HAP-1 (cell line): ENCODE measurements around the gene CFAP157.

Experiments
- DNase-seq, 2 experiments: peaks; one replicate each; pipeline ENCODE4 v3.0.0-alpha.2; 2016 to 2020; ENCODE audit warnings: low spot score in 2 of 2
- H3K27me3 ChIP-seq: fragments of 250-450 bp; sonication (Bioruptor Pico); 2 replicates; pipeline ENCODE4 v1.5.1; 2020; ENCODE audit warnings: low read depth, mild to moderate bottlenecking, moderate library complexity
- H3K36me3 ChIP-seq: fragments of 250-450 bp; sonication (Bioruptor Pico); replicated peaks from 2 replicates; pipeline ENCODE4 v1.5.1; 2020; ENCODE audit warnings: mild to moderate bottlenecking
- H3K4me1 ChIP-seq: fragments of 250-450 bp; sonication (Bioruptor Pico); 2 replicates; pipeline ENCODE4 v1.5.1; 2020; ENCODE audit warnings: mild to moderate bottlenecking
- H3K4me3 ChIP-seq: fragments of 250-450 bp; sonication (Bioruptor Pico); 2 replicates; pipeline ENCODE4 v1.5.1; 2020; ENCODE audit warnings: mild to moderate bottlenecking, moderate library complexity
- H3K9me3 ChIP-seq: fragments of 250-450 bp; sonication (Bioruptor Pico); 2 replicates; pipeline ENCODE4 v1.5.1; 2020; ENCODE audit warnings: mild to moderate bottlenecking, moderate library complexity
- in situ Hi-C: fragments of 300-500 bp; cut with MboI; formaldehyde crosslinking; loops from 3 replicates; pipeline ENCODE4 v1.14.3; 2020; ENCODE audit warnings: low sequenced_read_pairs, inconsistent platforms, mixed read lengths

The CFAP157 gene

DNA sequence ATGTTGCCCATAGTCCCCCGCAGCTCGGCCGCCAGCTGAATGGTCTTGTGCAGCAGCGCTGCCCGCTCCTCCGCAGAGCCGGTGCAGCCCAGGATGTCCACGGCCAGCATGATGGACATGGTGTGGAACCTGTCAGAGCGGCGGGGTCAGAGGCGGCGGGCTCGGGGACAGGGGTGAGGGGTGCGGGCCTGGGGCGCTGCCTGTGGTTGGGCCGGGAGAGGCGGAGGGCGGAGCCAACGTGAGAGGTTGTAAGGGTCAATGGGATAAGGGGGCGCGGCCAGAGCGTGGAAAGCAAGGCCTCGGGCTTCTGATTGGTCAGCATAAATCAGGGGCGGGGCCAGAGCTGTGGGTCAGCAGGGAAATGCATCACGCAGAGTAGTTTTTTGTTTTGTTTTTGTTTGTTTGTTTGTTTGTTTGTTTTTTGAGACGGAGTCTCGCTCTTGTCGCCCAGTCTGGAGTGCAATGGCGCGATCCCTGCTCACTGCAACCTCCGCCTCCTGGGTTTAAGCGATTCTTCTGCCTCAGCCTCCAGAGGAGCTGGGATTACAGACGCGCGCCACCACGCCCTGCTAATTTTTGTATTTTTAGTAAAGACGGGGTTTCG lies 35.1 kb downstream of the CFAP157 start:
- DNase-seq = peak in 1 of 2 experiments; percentile 57
- no peaks in the 10 kb centered on the region for H3K27me3 ChIP-seq
- in situ Hi-C loops = no loop called here
- H3K4me1 ChIP-seq = no peaks in the 10 kb centered on the region
- no peaks in the 10 kb centered on the region for H3K9me3 ChIP-seq
- no peak overlapping the region for H3K4me3 ChIP-seq
- H3K36me3 ChIP-seq = no peaks in the 10 kb centered on the region

DNA sequence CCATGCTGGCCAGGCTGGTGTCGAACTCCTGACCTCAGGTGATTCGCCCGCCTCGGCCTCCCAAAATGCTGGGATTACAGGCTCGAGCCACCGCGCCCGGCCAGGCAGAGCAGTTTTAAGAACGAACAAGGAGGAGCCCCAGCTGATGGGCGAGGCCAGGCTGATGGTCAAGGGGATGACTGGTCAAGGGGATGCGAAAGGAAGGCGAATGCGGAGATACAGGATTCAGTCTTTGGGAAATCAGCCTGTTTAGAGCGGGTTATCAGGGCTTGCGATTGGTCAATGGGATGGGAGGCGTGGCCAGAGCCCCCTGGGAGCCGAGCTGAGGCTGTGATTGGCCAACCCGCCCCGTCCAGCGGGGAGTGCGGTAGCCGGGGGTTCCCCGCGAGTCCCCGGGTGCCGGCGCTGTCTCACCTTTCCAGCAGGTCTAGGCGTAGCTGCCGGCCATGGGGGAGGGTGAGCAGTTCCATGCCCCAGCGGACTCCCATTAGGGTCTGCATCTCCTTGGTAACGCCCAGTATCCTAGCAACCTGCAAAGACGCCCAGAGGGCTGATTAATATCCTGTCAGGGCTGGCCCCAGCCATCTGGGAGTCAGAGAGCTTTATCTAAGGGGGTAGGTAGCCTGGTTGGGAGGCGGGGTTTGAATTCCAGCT lies 35.8 kb downstream of the CFAP157 start:
- Histone ChIP-seq H3K27me3 (no peaks in the 10 kb centered on the region), H3K9me3 (no peaks in the 10 kb centered on the region), H3K4me3 (no peak overlapping the region), H3K4me1 (no peaks in the 10 kb centered on the region), H3K36me3 (no peaks in the 10 kb centered on the region)
- in situ Hi-C loops = no loop called here
- DNase-seq = peak in 1 of 2 experiments; percentile 64

DNA sequence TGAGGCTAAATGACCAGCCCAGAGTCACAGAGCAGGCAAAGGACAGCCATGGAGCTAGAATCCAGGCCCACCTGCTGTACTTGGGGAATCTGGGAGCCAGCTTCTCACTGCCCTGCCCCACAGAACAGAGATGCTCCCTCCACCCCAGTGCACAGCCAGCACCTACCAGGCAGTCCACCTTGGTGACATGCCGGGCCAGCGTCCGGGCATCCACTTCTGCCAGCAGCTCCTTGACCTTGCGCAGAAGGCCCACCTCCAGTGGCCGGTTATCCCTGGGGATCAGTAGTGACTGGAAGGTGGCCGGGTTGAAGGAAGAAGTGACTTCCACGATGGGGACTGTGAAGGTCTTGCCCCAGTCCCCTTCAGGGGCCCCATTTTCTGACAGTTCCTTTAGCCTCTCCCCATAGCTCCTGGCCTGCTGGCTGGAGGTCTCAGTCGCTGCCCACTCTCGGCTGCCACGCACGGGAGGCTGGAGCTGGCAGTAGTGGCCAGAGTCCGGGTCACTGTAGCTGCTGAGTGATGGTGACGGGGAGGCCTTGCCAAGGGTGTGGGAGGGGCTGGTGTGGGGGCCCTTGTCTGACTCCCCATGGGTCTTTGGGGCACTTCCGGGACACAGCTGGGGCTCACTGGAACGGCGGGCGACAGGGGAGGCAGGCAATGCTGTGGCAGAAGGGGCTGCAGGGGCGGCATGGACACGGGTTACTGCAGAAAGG lies 37.8 kb downstream of the CFAP157 start:
- Histone ChIP-seq H3K4me1 (no peaks in the 10 kb centered on the region), H3K36me3 (no peaks in the 10 kb centered on the region), H3K27me3 (no peaks in the 10 kb centered on the region), H3K9me3 (no peaks in the 10 kb centered on the region), H3K4me3 (no peak overlapping the region)
- DNase-seq = no peak
- in situ Hi-C loops = no loop called here

DNA sequence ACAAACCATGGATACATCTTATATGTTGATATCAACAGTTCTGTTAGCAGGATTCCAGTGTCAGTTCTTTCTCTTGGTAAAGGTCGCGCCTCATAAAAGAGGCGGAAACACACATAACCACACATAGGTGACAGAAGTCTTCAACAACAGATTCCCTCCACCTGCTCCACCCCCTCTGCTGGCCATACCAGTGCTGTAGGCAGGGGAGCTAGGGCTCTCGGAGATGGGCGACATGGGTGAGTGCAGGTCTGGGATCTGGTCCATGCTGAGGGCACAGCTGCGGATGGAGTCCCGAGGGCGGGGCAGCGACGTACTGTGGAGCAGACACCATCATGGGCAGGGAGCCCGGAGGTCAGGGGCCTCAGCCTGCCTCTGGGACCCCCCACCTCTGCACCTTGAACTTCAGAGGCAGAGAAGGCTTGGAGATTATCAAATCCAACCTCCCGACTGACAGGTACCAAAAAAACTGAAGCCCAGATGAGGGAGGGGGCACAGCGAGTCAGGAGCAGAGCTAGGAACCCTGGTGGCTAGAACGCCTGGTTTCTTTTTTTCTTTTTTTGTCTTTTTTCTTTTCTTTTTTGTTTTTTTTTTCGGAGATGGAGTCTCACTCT lies 40.3 kb downstream of the CFAP157 start:
- in situ Hi-C loops = no loop called here

DNA sequence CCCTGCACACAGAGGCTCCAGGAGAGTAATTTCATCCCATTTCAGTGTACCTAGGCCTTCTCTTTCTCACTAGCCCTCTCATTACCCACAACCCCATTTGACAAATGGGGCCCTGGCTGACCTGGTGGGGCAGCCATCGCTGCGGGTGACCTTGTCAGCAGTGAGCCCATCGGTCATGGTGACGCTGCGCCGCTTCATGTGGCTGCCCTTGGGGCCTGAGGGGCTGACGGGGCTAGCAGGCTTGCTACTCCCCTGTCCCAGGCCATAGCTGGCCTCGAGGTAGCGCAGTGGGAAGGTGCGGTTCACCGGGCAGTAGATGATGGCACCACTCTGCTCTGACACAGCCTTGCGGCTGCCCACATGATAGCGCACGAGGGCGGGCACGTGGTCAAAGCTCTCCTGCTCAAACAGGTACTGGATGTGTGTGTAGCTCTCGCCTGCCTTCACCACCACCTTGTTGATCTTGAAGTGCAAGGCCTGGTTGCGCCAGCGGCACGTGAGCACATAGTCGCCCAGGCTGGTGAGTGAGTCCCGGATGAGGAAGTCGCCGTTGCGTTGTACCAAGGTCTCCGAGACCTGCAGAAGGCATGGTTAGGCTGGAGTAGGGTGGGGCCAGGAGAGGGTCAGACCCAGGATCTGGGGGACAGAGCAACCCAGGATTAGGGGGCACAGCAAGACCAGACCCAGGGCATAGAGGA lies 42.5 kb downstream of the CFAP157 start:
- in situ Hi-C loops = no loop called here
- H3K4me3 ChIP-seq = no peak overlapping the region
- no peaks in the 10 kb centered on the region for H3K27me3 ChIP-seq
- H3K36me3 ChIP-seq = no peaks in the 10 kb centered on the region
- no peaks in the 10 kb centered on the region for H3K4me1 ChIP-seq
- no peaks in the 10 kb centered on the region for H3K9me3 ChIP-seq
- no peak for DNase-seq

More for the DNA sequence above, 40.3 kb downstream of the CFAP157 start:
- no peaks in the 10 kb centered on the region for H3K4me1 ChIP-seq
- no peak for DNase-seq
- H3K36me3 ChIP-seq = no peaks in the 10 kb centered on the region
- H3K4me3 ChIP-seq = no peak overlapping the region
- H3K9me3 ChIP-seq = no peaks in the 10 kb centered on the region
- no peaks in the 10 kb centered on the region for H3K27me3 ChIP-seq

DNA sequence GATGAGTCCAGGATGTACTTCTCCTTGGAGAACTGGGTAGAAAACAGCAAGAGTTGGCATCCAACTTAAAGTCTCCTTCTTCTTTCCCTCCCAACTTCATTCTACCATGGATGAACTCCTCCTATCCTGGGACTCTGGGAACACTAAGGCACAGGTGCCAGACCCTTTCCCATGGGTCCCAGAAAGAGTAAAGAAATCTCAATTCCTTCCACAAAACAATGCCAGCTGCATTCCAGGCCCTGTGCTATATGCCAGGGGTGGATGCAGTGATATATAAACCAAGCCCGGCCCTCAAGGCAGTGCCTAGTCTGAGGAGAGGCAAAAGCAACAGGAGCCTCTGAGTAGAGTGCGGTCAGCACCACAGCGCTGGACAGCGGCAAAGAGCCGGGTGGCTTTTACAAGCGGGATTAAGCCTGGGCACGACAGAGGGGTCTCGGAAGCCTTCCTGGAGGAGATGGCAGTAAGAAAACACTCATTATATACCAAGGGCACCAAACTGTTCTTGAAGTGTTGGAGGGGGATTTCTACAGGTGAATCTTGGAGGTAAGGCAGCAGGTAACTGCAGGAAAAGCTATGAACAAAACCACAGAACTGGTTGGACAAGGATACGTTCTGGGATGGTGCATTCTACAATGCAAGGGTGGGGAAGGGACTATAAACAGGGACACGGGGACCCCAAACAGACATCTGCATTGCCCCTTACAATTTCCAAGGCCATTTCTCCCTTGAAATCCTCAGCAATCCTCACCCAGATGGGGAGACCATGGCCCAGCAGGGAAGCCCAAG lies 44.7 kb downstream of the CFAP157 start:
- in situ Hi-C loops = no loop called here
- Histone ChIP-seq H3K9me3 (no peaks in the 10 kb centered on the region), H3K4me3 (no peak overlapping the region), H3K27me3 (no peaks in the 10 kb centered on the region), H3K4me1 (no peaks in the 10 kb centered on the region), H3K36me3 (no peaks in the 10 kb centered on the region)
- DNase-seq = peak in 1 of 2 experiments; percentile 65

DNA sequence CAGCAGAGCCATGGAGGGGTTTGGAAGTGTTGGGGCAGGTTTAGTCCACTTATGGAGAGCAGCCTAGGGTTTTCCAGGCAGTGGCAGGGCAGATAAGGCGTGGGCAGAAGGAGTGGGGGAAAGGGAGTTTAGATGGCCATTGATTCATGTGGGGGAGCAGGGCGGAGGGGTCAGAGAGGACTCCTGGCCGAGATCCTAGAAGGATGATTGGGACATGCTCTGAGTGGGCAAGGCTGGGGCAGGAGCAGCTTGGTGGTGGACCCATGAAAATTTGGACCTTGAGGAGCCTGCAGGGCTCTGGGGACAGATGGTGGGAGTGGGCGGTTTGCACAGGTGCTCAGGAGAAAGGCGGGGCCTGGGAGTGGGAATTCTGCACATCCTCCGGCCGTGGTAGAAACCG lies 46.4 kb downstream of the CFAP157 start:
- in situ Hi-C loops = no loop called here
- no peak for DNase-seq
- no peak overlapping the region for H3K4me3 ChIP-seq
- H3K9me3 ChIP-seq = no peaks in the 10 kb centered on the region
- no peaks in the 10 kb centered on the region for H3K27me3 ChIP-seq
- H3K36me3 ChIP-seq = no peaks in the 10 kb centered on the region
- H3K4me1 ChIP-seq = no peaks in the 10 kb centered on the region

DNA sequence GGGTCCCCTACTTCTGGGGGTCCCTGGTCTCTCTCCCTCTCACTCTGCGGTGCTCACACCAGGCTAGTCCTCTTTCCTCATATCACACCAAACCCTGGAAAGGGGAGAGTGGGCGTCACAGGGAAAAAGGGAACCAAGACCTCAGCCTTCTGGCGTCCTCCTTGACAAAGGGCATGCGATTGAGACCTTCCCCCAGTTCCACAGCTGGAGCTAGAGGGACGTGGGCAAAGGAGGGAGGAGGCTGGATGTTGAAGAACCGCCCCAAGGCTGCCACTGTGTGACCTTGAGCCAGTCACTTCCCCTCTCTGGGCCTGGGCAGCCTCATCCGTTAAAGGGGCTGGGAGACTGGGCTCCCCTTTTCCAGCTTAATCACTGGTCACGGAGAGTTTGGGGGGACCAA lies 46.8 kb downstream of the CFAP157 start:
- no peaks in the 10 kb centered on the region for H3K4me1 ChIP-seq
- in situ Hi-C loops = no loop called here
- no peaks in the 10 kb centered on the region for H3K9me3 ChIP-seq
- no peaks in the 10 kb centered on the region for H3K27me3 ChIP-seq
- no peak for DNase-seq
- no peaks in the 10 kb centered on the region for H3K36me3 ChIP-seq
- H3K4me3 ChIP-seq = no peak overlapping the region

DNA sequence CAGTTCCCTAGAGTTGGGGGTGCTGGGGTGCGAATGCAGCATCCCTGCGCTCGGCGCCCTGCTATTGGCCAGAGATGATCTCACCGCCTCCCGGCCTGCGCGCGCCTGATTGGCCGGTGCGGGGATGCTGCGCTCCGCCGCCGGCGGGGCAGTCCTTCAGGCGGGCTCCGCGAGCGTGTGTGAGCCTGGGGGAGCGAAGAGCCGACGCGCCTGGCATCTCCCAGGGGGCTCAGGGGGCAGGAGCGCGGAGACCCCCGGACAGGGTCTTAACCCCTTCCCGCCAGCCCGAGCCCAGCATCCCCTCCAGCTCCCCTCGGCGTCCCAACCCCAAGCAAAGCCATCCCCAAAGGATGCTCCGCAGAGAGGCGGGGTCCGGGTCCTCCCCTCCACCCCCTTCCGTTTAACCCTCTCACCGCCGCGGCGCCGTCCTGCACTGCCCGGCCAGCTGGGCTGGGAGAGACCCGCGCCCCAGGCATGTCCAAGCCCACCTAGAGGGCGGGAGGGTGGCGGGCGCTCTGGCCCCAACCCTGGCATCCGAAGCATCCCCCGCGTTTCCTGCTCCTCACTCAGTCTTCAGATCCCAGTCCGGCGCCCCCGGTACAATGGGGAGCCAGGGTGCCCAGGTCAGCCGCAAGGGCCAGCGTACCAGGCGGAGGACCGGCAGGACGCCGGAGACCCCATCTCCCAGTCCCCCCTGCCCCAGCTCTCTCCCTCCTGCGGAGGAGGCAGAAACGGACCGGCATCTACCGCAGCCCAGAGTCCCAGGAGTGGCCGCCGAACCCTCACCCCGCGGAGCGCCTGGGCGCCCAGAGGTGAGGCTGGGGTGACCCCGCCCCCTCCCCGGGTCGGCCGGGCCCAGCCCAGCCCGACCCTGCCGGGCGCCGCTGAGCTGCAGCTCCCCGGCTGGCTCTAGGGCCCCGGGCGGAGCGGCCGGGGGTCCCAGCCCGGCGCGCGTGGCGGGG lies 47.6 kb downstream of the CFAP157 start:
- in situ Hi-C loops = no loop called here
- Histone ChIP-seq H3K4me3 (no peak overlapping the region), H3K27me3 (no peaks in the 10 kb centered on the region), H3K9me3 (no peaks in the 10 kb centered on the region), H3K36me3 (no peaks in the 10 kb centered on the region), H3K4me1 (no peaks in the 10 kb centered on the region)
- DNase-seq = no peak

DNA sequence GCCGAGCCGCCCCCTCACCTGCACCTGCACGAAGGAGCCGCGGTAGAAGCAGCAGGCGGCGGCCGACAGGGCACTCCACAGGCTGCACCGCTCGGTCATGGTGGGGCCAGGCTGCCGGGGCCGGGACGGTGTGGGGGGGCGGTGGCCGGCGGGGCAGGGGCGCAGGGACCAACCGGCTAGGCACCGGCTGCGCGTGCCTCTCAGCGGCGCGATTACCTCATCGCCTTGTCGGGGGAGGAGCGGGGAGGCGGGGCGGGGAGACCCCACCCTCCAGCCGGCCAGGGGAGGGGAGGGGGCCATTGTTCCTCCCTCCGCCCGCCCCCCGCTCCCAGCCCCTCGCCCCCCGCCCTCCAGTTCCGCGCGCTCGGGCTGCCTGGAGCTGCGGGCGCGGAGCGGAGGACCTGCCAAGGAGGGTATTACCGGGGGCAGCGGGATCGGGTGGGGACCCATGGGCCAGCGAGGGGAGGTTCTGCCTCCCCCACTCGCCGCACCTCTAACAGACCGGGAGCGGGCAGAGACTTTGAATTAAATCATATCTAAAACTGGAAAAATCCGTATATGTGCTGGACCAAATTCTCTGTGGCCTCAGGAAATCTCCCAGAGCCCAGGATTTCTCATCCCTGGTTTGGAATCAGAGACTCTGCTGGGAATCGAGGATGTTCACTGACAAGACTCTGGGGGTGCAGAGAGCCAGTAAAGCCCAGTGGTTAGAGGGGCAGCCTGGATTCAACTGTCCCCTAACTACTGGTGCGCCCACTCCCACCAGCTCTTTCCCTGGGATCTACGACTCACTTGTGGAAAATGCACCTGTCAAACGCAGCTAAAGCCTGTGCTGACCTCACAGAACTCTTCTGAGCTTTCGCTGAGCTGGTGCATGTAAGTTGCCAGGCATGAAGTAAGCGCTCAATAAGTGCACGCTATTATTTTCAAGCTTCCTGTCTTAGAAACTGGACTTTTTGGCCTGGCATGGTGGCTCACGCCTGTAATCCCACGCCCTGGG lies 48.6 kb downstream of the CFAP157 start:
- in situ Hi-C loops = no loop called here
- no peak for DNase-seq
- Histone ChIP-seq H3K4me1 (no peaks in the 10 kb centered on the region), H3K27me3 (peaks cover 3% of the 10 kb centered on the region; the same call in 1 of the 2 replicates), H3K4me3 (no peak overlapping the region), H3K36me3 (no peaks in the 10 kb centered on the region), H3K9me3 (no peaks in the 10 kb centered on the region)

DNA sequence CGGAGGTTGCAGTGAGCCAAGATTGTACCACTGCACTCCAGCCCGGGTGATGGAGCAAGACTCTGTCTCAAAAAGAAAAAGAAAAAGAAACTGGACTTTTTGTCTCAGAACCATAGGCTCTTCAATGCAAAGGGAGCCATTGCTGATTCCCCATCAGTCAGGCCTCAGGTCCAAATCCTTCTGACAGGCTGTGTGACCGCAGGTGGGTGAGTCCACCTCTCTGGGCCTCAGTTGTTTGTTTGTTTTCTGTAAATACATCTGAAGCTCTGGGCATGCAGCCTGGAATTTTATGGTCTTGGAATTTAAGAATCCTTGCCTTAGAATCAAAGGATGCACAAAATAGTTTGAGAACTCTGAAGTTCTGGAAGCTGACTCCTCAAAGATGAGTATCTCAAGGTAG lies 49.4 kb downstream of the CFAP157 start:
- no peaks in the 10 kb centered on the region for H3K4me1 ChIP-seq
- no peak for DNase-seq
- in situ Hi-C loops = no loop called here
- H3K9me3 ChIP-seq = no peaks in the 10 kb centered on the region
- H3K27me3 ChIP-seq = peaks cover 3% of the 10 kb centered on the region; the same call in 1 of the 2 replicates
- no peaks in the 10 kb centered on the region for H3K36me3 ChIP-seq
- no peak overlapping the region for H3K4me3 ChIP-seq
